Motor neuron (in vitro differentiated cells): ENCODE data around the gene PALM. TPM values are rescaled to one million over a fixed set of nuclear protein-coding genes. Genes with fewer than 3 reads are reported as not detected.
"Not testable (repeated sequence)": the region's sequence is repeated elsewhere in the genome, so short reads cannot be mapped to it uniquely, and the experiment has no call there.

Experiments
- ATAC-seq, 8 experiments: fragments of 200-7000 bp; cut with Tn5 transposase; replicated peaks in 6 of 8; 2 replicates each; pipeline ENCODE4 v1.8.0; 2021; ENCODE audit warnings: mild to moderate bottlenecking in 8 of 8, moderate library complexity in 8 of 8
- H3K27ac ChIP-seq, 2 donors: fragments of 250-450 bp; sonication (Bioruptor Pico); 2 replicates each; pipeline ENCODE4 v1.9.0; 2021; ENCODE audit warnings: antibody characterized with exemption in 2 of 2, mild to moderate bottlenecking in 2 of 2, moderate library complexity in 1 of 2
- H3K4me1 ChIP-seq, 2 donors: fragments of 250-450 bp; sonication (Bioruptor Pico); replicated peaks in 1 of 2; 2 replicates each; pipeline ENCODE4 v1.6.1; 2021; ENCODE audit warnings: antibody characterized with exemption in 2 of 2, mild to moderate bottlenecking in 2 of 2, moderate library complexity in 1 of 2
- H3K4me3 ChIP-seq, 5 donors: fragments of 250-450 bp; sonication (Bioruptor Pico); 2 replicates each; pipeline ENCODE4 v1.9.0; 2021; ENCODE audit warnings: antibody characterized with exemption in 5 of 5, mild to moderate bottlenecking in 5 of 5, moderate library complexity in 4 of 5
- WGBS, 10 experiments: fragments of 450-650 bp; shearing (Covaris generic); methylation state at CpG; one replicate each; pipeline ENCODE4 v1.0.0; 2022; 5-methylcytosine and 5-hydroxymethylcytosine counted together
- in situ Hi-C, 9 experiments: fragments of 400-800 bp; cut with MboI; loops; one replicate each; pipeline ENCODE4 v1.15.0; 2021; ENCODE audit warnings: low sequenced_read_pairs in 9 of 9, low pct_unique_long_range_greater_than_20kb in 2 of 9; ENCODE audit not compliant: unreplicated experiment in 9 of 9
- total RNA-seq, 8 experiments: library from RNA; unstranded; fragments of 300-600 nt; gene quantifications; 2 replicates each; pipeline versions ENCODE4 v1.2.3 to v1.2.4, GENCODE V29; 2022

The PALM gene
- total RNA-seq, 8 experiments from 2014 or later: 6.0 to 116 (median 70.4) TPM

DNA sequence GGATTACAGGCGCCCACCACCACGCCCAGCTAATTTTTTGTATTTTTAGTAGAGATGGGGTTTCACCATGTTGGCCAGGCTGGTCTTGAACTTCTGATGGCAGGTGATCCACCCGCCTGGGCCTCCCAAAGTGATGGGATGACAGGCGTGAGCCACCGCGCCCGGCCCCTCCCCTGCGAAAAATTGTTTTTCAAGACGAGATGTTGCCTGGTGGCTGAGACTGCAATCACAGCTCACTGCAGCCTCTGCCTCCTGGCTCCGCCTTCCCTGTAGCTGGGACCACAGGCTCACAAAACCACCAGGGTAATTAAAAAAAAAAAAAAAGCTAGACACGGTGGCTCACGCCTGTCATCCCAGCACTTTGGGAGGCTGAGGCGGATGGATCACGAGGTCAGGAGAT, 8.8 kb upstream of the PALM start:
- H3K4me3 ChIP-seq, H3K4me1 ChIP-seq, H3K27ac ChIP-seq, ATAC-seq, in situ Hi-C loops: not testable (repeated sequence)
- WGBS, 10 experiments: 50% methylated on average over 1 of the region's 14 CpGs; no CpG with 5 or more reads in 9 of the 10 experiments

- H3K4me1 ChIP-seq, H3K27ac ChIP-seq, ATAC-seq, in situ Hi-C loops: not testable (repeated sequence)
- WGBS, 10 experiments: 40 to 100% (median 75%) methylated on average over 1 to 6 of the region's 6 CpGs; no CpG with 5 or more reads in 4 of the 10 experiments
- peak overlapping the region in 1 of 5 donors; percentile 41 for H3K4me3 ChIP-seq
Measured at GRCh38 chr19:702847-703246, 5.9 kb upstream of the PALM start.

- peaks cover 2 to 3% of the 10 kb centered on the region in 2 donors for H3K4me1 ChIP-seq
- H3K27ac ChIP-seq: peak overlapping the region in 1 of 2 donors; percentile 78
- H3K4me3 ChIP-seq: peak overlapping the region in 3 of 5 donors; percentile 9 to 41 (median 32)
- in situ Hi-C loops: no loop called here
- 71% methylated on average over 1 of the region's 4 CpGs; no CpG with 5 or more reads in 9 of the 10 experiments for WGBS, 10 experiments
- ATAC-seq: peak in 3 of 8 experiments; percentile 4 to 29 (median 19)
Measured at GRCh38 chr19:703329-703650, 5.4 kb upstream of the PALM start.

DNA sequence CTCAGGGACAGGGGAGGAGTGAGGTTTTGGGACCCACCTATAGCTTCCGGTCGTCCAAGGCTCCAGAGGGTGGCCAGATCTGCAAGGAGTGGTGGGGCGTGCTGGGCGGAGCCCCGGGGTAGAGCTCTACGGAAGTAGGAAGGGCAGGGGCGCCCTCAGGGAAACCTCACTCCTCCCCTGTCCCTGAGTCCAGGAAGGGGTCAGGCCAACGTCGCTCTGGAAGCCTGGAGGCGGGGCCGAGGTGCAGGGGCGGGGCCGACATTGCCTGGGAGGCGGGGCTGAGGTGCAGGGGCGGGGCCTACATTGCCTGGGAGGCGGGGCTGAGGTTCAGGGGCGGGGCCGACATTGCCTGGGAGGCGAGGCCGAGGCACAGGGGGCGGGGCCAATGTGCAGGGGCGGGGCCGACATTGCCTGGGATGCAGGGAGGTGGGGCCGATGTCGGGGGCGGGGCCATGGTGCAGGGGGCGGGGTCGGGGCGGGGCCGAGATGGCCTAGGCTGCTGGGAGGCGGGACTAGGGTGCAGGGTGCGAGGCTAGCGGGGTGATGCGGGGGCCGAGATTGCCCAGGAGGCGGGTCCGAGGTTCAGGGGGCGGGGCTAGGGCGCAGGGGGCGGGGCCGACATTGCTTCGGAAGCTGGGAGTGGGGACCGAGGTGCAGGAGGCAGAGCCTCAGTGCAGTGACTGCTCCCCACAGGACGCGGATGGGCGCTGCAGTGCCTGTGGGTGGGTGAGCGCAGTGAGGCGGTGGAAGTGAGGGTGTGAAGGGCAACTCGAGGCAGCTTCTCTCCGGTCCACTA, 4.9 kb upstream of the PALM start:
- Histone ChIP-seq H3K27ac (peak overlapping the region in 1 of 2 donors; percentile 78), H3K4me3 (peak overlapping the region in 3 of 5 donors; percentile 9 to 41 (median 32)), H3K4me1 (peaks cover 2 to 3% of the 10 kb centered on the region in 2 donors)
- in situ Hi-C loops: no loop called here
- WGBS, 10 experiments: no CpG with 5 or more reads among the region's 50 CpGs
- peak; percentile 60 to 93 (median 84) for ATAC-seq

- Histone ChIP-seq H3K27ac (no peak overlapping the region), H3K4me3 (peak overlapping the region in 2 of 5 donors; percentile 7 to 17), H3K4me1 (peaks cover 2 to 3% of the 10 kb centered on the region in 2 donors)
- no peak for ATAC-seq
- WGBS, 10 experiments: 0 to 100% (median 31%) methylated on average over 1 to 10 of the region's 14 CpGs; no CpG with 5 or more reads in 4 of the 10 experiments
- in situ Hi-C loops: no loop called here
Measured at GRCh38 chr19:704447-704741, 4.3 kb upstream of the PALM start.

DNA sequence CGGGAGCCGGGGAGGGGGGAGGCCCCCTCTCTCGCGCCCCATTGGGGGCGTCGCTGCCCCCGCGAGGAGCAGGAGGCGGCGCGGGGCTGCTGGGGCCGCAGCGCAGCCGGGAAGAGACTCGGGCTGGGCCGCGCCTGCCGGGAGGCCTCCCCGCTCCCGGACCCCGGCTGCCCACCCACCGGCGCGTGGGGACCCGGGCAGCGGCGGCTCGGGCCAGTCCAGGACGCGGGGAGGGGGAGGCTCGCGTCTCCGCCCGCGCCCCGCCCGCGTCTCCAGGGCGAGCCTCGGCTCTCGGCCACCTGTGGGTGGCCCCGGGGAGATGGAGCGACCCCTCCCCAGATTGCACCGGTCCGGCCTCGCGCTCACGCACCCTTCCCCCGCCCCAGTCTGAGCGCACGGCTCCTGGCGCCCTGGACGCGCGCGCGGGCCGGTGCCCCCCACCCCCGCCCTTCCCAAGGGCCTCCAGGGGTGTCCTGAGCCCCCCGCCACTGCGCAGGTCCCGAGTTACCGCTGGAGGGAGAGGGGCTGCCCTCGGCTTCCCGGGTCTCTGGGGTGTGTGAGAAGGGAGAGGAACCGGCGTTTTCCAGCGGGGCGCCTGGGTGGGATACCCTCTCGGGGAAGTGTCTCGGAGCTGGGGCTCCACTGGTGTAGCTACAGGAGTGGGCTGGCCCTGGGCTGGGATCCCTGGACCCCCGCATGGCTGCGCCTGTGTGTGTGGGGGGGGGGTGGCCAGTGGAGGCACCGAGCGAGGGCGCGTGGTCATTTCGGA, 645 bp downstream of the PALM start:
- H3K4me3 ChIP-seq: peak overlapping the region; percentile 62 to 99 (median 96)
- peak; percentile 10 to 69 (median 64) for ATAC-seq
- in situ Hi-C loops: no loop called here
- peaks cover 15 to 18% of the 10 kb centered on the region in 2 donors for H3K4me1 ChIP-seq
- H3K27ac ChIP-seq: peak overlapping the region; percentile 91 to 95
- WGBS, 10 experiments: 0 to 5% methylated on average over 1 to 4 of the region's 78 CpGs; no CpG with 5 or more reads in 8 of the 10 experiments

GRCh38 chr19:709965-710571, 1.3 kb downstream of the PALM start:
- Histone ChIP-seq H3K27ac (peak overlapping the region; percentile 91 to 95), H3K4me1 (peaks cover 15 to 17% of the 10 kb centered on the region in 2 donors), H3K4me3 (peak overlapping the region; percentile 62 to 99 (median 96))
- peak in 7 of 8 experiments; percentile 20 to 53 (median 45) for ATAC-seq
- in situ Hi-C loops: no loop called here
- 0 to 17% (median 0%) methylated on average over 1 to 5 of the region's 27 CpGs; no CpG with 5 or more reads in 6 of the 10 experiments for whole genome bisulfite sequencing, 10 experiments

GRCh38 chr19:710767-711166, 2.0 kb downstream of the PALM start:
- peak overlapping the region; percentile 91 to 95 for H3K27ac ChIP-seq
- peaks cover 15 to 17% of the 10 kb centered on the region in 2 donors for H3K4me1 ChIP-seq
- H3K4me3 ChIP-seq: peak overlapping the region; percentile 62 to 99 (median 96)
- peak in 4 of 8 experiments; percentile 3 to 7 (median 4) for ATAC-seq
- 7 to 100% (median 70%) methylated on average over 1 to 10 of the region's 21 CpGs; no CpG with 5 or more reads in 6 of the 10 experiments for WGBS, 10 experiments
- in situ Hi-C loops: no loop called here

GRCh38 chr19:711254-711653, 2.5 kb downstream of the PALM start:
- H3K4me3 ChIP-seq: peak overlapping the region in 4 of 5 donors; percentile 90 to 99 (median 96)
- H3K27ac ChIP-seq: peak overlapping the region; percentile 91 to 95
- 0 to 90% (median 60%) methylated on average over 1 to 7 of the region's 8 CpGs; no CpG with 5 or more reads in 1 of the 10 experiments for WGBS, 10 experiments
- peaks cover 15 to 19% of the 10 kb centered on the region in 2 donors for H3K4me1 ChIP-seq
- in situ Hi-C loops: no loop called here
- no peak for ATAC-seq

DNA sequence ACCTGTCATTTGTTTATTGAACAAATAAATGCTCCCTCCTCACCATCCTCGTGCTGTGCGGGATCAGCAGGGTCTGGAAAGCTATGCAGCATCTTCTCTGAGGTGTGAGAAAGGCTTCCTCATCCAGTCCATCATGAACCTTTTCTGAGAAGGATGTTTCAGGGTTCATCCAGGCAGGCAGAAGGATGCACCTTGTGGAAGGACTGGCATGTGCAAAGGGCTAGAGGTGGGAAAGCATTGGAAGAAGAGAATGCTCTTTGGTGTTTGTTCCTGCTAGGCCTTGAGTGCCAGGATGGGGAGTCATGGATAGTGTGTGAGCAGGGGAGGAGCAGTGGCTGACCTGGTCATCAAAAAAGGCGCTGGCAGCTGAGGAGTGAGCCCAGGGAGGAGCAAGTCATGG, 6.6 kb downstream of the PALM start:
- in situ Hi-C loops: no loop called here
- Histone ChIP-seq H3K27ac (no peak overlapping the region), H3K4me3 (no peak overlapping the region), H3K4me1 (peaks cover 37 to 48% of the 10 kb centered on the region in 2 donors)
- no peak for ATAC-seq
- 56 to 100% (median 90%) methylated on average over 1 to 2 of the region's 3 CpGs; no CpG with 5 or more reads in 4 of the 10 experiments for WGBS, 10 experiments

DNA sequence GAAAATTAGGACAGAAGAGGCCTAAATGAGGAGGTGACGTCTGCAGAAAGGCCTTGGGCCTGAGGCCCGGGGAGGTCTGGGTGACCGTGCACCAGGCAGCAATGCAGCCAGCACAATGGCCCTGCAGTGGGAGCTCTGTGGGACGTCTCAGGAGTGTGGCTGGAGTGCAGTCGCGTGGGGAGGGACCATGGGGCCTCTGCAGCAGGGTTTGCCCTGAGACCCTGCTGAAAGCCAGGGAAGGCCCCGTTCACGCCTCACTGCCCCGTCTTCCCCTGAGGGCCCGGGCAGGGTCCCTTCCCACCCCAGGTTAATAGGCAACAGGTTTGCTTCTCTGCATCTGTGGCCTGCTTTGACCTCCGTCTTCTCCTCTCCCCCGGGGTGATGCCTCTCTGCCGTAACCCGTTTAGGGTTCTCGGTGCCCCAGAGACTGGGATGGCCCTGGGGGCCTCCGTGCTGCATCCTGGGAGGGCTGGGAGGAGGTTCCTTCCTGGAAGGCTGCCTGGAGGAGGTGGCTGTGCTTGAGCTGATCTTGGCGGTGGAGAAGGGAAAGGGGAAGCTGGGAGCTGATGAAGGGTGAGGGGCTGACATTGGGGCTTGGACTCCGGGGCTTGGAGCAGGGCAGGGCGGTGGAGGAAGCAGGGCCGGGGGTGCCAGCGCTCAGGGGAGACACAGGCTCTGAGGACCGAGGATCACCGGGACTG, 9.7 kb downstream of the PALM start:
- WGBS, 10 experiments: 8 to 71% (median 39%) methylated on average over 1 to 4 of the region's 23 CpGs; no CpG with 5 or more reads in 5 of the 10 experiments
- in situ Hi-C loops: no loop called here
- H3K27ac ChIP-seq: peak overlapping the region; percentile 90 to 94
- peak overlapping the region in 1 of 5 donors; percentile 8 for H3K4me3 ChIP-seq
- H3K4me1 ChIP-seq: peaks cover 31 to 48% of the 10 kb centered on the region in 2 donors
- peak in 7 of 8 experiments; percentile 3 to 37 (median 13) for ATAC-seq

- H3K27ac ChIP-seq: peak overlapping the region; percentile 90 to 94
- H3K4me1 ChIP-seq: peaks cover 31 to 48% of the 10 kb centered on the region in 2 donors
- WGBS, 10 experiments: 27% methylated on average over 3 of the region's 54 CpGs; no CpG with 5 or more reads in 9 of the 10 experiments
- peak overlapping the region in 1 of 5 donors; percentile 47 for H3K4me3 ChIP-seq
- peak in 7 of 8 experiments; percentile 0 to 54 (median 17) for ATAC-seq
- in situ Hi-C loops: no loop called here
Measured at GRCh38 chr19:718991-719512, 10.3 kb downstream of the PALM start.
